Astrocyte (in vitro differentiated cells and primary cell): ENCODE data around the gene NUP98.

Experiments
- EZH2 ChIP-seq: IDR thresholded peaks from 2 replicates; pipeline ENCODE4 v1.6.1; 2012; ENCODE audit warnings: mild to moderate bottlenecking, low read length, inconsistent platforms; ENCODE audit not compliant: insufficient read depth
- TF ChIP-seq, protein P1 (sequence below): IDR thresholded peaks from 2 replicates; pipeline ENCODE4 v1.5.1; 2011; ENCODE audit warnings: low read depth, mild to moderate bottlenecking, inconsistent platforms, low read length, moderate library complexity; ENCODE audit not compliant: insufficient read depth

DNA sequence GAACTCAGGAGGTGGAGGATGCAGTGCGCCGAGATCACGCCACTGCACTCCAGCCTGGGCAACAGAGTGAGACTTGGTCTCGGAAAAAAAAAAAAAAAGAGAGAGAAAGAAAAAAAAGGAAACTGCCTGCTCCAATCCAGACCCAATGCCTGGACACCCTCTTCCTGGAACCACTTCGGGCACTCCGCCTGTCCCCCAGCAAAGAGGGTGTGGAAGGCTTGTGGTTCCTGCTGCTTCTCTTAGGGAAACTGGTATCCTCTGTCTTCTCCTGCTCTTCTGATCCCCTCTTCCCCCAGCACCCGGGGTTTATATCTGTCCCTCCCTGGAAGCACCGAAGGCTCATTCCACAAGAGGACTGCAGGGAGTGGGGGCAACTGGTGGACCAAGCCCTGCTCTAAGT lies 139.1 kb downstream of the NUP98 start:
- TF ChIP-seq, protein P1, sequence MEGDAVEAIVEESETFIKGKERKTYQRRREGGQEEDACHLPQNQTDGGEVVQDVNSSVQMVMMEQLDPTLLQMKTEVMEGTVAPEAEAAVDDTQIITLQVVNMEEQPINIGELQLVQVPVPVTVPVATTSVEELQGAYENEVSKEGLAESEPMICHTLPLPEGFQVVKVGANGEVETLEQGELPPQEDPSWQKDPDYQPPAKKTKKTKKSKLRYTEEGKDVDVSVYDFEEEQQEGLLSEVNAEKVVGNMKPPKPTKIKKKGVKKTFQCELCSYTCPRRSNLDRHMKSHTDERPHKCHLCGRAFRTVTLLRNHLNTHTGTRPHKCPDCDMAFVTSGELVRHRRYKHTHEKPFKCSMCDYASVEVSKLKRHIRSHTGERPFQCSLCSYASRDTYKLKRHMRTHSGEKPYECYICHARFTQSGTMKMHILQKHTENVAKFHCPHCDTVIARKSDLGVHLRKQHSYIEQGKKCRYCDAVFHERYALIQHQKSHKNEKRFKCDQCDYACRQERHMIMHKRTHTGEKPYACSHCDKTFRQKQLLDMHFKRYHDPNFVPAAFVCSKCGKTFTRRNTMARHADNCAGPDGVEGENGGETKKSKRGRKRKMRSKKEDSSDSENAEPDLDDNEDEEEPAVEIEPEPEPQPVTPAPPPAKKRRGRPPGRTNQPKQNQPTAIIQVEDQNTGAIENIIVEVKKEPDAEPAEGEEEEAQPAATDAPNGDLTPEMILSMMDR: no peak
- TF ChIP-seq EZH2: no peak
